GM21381 (cell line): ENCODE measurements around the gene RNU5B-1.

Experiments used
- ATAC-seq: cut with Tn5 transposase; IDR thresholded peaks from one replicate; pipeline ENCODE4 v1.9.1; 2021; ENCODE audit warnings: mild to moderate bottlenecking, moderate library complexity; ENCODE audit not compliant: unreplicated experiment

The RNU5B-1 gene

DNA sequence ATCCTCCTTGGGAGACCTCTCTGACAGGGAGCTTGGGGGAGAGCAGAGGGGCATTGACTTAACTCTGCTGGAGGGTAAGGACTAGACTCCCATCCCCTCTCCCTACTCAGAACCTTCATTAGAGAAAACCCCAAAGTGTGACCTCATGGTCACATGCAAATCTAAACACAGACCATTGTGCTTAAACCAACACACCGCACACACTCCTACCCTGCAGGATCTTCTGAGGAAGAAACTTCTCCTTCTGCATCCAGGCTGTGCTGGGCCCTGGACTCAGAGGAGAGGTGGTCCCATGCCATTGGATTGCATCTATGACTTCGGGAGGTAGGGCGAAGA is 17.0 kb upstream of the RNU5B-1 start:
- no peak for ATAC-seq

DNA sequence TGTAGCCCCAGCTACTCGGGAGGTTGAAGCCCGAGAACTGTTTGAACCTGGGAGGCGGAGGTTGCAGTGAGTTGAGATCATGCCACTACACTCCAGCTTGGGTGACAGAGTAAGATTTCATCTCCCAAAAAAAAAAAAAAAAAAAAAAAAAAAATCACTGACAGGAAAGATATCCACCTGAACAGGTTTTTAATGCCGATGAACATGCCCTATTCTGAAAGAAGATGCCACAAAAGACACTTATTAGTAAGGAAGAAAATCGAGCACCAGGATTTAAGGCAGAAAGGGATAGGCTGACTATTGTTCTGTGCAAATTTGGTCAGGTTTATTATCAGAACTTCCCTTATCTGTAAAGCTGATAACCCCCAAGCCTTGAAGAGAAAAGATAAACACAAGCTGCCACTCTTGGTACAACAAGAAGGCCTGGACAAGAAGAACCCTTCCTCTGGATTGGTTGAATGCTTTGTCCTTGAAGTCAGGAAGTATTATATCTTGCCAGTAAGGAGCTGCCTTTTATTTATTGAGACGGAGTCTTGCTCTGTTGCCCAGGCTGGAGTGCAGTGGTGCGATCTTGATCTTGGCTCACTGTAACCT is 15.1 kb upstream of the RNU5B-1 start:
- no peak for ATAC-seq

DNA sequence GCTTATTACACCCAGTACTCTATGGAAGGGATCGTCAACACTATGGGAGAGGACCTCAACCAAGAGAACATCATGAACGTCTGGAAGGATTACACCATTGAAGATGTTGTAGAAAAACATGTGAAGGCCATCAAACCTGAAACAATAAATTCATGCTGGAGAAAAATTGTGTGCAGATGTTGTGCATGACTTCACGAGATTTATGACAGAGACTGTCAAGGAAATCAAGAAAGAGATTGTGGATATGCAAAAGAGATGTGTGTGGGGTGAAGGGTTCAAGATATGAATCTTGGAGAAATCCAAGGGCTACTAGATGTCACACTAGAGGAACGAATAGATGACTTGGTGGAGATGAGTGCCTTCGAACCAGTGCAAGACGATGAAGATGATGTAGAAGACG is 14.2 kb upstream of the RNU5B-1 start:
- ATAC-seq, result no peak

DNA sequence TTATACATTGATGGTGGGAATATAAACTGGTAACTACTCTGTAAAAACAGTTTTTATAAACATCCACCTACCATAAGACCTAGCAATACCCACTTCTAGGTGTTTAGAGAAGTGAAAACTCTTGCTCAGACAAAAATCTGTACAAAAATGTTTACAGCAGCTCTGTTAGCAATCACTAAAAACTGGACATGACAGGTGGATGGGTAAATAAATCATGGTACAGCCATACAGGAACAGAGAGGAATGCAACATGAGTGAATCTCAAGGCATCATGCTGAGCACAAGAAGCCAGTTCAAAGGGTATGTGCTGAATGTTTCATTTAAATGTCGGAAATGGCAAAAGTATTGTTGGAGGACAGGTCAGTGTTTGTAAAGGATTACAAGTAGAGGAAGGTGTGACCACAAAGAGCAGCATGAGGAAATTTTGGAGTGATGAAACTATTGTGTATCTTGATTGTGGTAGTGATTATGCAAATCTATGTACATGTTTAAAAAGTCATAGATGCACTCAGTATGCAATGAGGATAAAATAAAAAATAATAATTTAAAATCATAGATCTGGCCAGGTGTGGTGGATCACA is 11.4 kb upstream of the RNU5B-1 start:
- no peak for ATAC-seq

GRCh38 chr15:65298731-65299130 is 5.7 kb upstream of the RNU5B-1 start:
- no peak for ATAC-seq

GRCh38 chr15:65300924-65301441 is 3.5 kb upstream of the RNU5B-1 start:
- ATAC-seq, result no peak

- no peak for ATAC-seq
These were observed 2.4 kb upstream of the RNU5B-1 start for GRCh38 chr15:65302061-65302460.

DNA sequence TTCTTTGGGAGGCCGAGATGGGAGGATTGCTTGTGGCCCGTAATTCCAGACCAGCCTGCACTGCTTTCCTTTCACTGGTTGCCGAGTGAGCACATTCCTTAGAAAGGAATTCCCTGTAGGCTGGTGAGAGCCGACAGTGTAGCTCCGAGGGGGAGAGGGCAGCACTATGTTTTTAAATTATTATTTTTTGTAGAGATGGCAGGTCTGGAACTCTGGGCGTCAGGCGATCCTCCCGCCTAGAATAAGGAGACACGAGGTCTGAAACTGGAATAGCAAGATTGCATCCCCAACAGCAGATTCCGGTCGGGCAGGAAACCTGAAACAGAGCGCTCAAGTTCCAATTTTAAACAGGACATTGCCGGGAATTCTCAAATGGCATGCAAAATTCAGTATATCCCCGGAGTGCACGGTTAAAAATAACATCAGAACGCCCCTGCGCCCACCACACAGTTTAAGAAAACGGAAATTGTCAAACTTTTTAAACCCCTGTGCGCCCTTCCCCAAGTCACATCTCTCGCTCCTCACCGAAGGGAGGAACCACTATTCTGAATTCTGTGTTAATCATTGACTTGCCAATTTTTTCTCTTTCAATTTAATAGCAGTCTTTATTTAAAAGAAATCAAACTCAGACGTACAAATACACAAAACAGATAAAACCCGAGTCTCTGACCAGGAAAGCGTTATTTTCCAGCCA is 643 bp upstream of the RNU5B-1 start:
- no peak for ATAC-seq

- no peak for ATAC-seq
These were observed 777 bp downstream of the RNU5B-1 start for GRCh38 chr15:65305150-65305758.

DNA sequence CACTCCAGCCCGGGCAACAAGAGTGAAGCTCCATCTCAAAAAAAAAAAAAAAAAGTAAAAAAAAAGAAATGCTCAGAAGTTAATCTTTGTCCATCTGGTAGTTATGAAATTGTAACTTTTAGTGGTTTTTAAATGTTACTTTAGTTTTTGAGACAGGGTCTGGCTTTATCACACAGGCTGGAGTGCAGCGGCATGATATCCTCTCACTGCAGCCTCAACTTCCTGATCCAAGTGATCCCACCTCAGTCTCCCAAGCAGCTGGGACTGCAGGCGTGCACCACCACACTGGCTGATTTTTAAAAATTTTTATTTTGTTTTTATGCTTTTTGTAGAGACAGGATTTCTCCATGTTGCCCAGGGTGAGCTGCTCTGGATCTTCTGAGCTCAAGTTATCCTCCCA is 1.3 kb downstream of the RNU5B-1 start:
- ATAC-seq, result no peak

- no peak for ATAC-seq
These were observed 2.1 kb downstream of the RNU5B-1 start for GRCh38 chr15:65306551-65306950.

GRCh38 chr15:65307978-65308377 is 3.5 kb downstream of the RNU5B-1 start:
- ATAC-seq, result no peak

DNA sequence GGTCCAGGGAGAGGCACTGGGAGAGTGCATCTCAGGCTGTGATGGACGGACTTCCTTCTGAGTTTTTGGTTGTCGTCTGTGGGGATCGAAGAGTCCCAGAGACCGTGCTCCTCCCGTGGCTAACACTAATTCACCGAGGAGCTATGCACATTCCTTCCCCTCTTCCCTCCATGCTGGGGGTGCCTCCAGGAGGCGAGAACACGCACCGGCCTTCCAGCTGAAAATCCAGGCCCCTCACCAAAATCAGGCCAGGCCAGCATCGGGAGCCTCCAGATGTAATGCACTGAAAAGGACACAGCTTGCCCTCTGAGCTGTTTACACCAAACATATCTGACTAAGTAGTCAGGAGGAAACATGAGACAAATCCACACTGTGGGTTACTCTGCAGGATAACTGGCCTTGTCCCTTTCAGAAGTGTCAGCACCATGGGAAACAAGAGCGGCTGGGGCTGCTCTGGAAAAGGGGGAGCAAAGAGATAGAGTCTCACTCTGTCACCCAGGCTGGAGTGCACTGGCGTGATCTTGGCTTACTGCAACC is 5.5 kb downstream of the RNU5B-1 start:
- ATAC-seq, result no peak

DNA sequence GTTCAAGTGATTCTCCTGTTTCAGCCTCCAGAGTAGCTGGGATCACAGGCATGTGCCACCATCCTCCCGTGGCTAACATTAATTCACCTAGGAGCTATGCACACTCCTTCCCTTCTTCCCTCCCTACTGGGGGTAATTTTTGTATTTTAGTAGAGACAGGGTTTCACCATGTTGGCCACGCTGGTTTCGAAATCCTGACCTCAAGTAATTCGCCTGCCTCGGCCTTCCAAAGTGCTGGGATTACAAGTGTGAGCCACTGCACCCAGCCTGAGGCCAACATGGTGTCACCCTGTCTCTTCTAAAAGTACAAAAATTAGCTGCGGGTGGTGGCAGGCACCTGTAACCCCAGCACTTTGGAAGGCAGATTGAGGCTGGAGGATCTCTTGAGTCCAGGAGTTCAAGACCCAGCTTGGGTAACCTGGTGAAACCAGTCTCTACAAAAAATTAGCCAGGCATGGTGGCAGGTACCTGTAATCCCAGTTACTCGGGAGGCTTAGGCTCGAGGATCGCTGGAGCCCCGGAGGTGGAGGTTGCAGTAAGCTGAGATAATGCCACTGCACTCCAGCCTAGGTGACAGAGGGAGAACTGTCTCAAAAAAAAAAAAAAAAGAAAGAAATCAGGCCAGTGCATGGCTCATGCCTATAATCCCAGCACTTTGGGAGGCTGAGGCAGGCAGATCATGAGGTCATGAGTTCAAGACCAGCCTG is 6.1 kb downstream of the RNU5B-1 start:
- ATAC-seq, result no peak

- ATAC-seq, result no peak
These were observed 7.3 kb downstream of the RNU5B-1 start for GRCh38 chr15:65311760-65312159.

GRCh38 chr15:65312400-65312916 is 8.0 kb downstream of the RNU5B-1 start:
- ATAC-seq, result no peak

DNA sequence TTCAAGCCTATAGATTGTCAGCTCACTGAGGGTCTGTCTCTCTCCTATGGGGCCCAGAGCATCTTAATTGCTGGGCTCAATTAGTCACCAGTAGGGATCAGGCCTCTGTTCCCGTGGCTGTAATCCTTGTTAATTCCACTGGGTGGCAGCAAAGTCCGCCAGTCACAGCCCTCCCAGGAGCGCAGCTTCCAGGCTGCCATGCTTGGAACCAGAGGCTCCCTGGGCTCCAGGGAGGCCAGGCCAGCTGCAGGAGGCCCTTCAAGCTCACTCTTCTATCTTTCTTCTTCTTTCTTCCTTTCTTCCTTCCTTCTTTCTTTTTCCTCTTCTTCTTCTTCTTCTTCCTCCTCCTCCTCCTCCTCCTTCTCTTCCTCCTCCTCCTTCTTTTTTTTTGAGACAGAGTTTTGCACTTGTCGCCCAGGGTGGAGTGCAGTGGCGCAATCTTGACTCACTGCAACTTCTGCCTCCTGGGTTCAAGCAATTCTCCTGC is 14.4 kb downstream of the RNU5B-1 start:
- peak; percentile 62 for ATAC-seq

DNA sequence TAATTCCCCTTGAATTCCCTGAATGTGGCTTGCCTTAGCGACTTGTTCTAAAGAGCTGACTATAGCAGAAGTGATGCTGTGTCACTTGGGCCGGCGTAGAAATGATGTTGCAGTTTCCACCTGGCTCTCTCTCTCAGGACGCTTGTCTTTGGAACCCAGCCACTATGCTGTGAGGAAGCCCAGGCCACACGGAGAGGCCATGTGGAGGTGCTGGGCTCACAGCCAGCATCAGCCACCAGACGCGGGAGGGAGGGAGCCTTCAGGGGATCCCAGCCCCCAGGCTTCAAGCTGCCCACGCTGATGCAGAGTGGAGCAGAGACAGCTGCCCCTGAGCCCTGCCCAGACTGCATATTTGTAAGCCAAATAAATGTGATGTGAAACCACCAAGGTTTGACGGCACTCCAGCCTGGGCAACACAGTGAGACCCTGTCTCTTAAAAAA is 18.6 kb downstream of the RNU5B-1 start:
- no peak for ATAC-seq

DNA sequence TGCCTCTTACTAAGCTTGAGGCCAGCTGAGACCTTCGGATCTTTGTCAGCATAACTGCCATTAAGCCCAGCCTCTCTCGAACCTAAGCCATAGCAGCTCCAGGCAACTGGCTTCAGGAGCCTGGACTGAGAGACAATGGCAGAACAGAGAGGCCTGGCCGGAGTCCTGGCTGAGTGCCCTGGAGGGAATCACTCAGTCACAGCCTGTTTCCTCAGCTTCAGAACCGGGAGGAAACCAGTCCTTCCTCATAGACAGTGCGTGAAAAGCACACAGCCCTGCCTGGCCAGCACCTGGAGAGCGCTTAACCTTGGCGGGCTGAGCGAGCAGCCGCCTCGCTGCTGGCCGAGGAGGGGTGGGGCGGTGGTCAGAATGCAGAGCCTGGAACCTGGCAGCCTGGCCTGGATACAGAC is 21.6 kb downstream of the RNU5B-1 start:
- ATAC-seq, result no peak

DNA sequence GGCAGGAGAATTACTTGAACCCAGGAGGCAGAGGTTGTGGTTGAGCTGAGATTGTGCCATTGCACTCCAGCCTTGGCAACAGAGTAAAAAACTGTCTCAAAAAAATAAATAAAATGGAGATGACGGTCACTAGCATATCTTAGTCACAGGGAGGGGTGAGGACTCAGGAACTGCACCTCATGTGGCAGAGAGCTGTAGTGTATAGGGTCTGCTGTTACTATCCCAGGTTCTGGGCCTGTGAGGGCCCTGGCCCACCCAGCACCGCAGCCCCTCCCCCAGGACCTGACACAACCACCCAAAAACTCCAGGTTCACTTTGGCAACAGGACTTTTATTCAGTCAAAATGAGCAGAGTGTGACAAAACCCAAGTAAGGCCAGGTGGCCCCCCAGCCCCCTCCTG is 22.3 kb downstream of the RNU5B-1 start:
- no peak for ATAC-seq
